Liver (tissue), 9 donors: ENCODE results near the gene PAOX. TPM values are rescaled to one million over a fixed set of nuclear protein-coding genes. Genes with fewer than 3 reads are reported as not detected.
A peak's percentile ranks its signal among the peaks of the same experiment; 100 is the strongest.

Experiments used
- DNase-seq: peaks from one replicate; pipeline ENCODE4 v3.0.0-alpha.2; 2017; ENCODE audit warnings: low spot score
- H3K27ac ChIP-seq, 2 donors: one replicate each; pipeline ENCODE4 v1.7.0; 2013; ENCODE audit warnings: inconsistent platforms in 2 of 2, low read length in 2 of 2, control low read depth in 1 of 2, low read depth in 1 of 2, mild to moderate bottlenecking in 1 of 2
- H3K27me3 ChIP-seq, 4 donors: one replicate each; pipeline versions ENCODE4 v1.6.1 to v1.7.0; 2013; ENCODE audit warnings: low read length in 3 of 4, inconsistent platforms in 1 of 4, mild to moderate bottlenecking in 1 of 4, moderate library complexity in 1 of 4; ENCODE audit not compliant: control insufficient read depth in 4 of 4, insufficient read depth in 4 of 4
- H3K36me3 ChIP-seq, 4 donors: one replicate each; pipeline versions ENCODE4 v1.6.1 to v1.7.0; 2013; ENCODE audit warnings: low read length in 3 of 4, mild to moderate bottlenecking in 3 of 4, low read depth in 1 of 4, moderate library complexity in 1 of 4; ENCODE audit not compliant: control insufficient read depth in 4 of 4, insufficient read depth in 3 of 4
- H3K4me1 ChIP-seq, 4 donors: one replicate each; pipeline versions ENCODE4 v1.6.1 to v1.7.0; 2013; ENCODE audit warnings: low read length in 3 of 4, mild to moderate bottlenecking in 3 of 4, moderate library complexity in 1 of 4; ENCODE audit not compliant: control insufficient read depth in 4 of 4, insufficient read depth in 4 of 4
- H3K4me3 ChIP-seq, 3 donors: one replicate each; pipeline versions ENCODE4 v1.6.1 to v1.7.0; 2013; ENCODE audit warnings: low read length in 3 of 3, control low read depth in 1 of 3, low read depth in 1 of 3, mild to moderate bottlenecking in 1 of 3
- H3K9ac ChIP-seq, 2 donors: one replicate each; pipeline ENCODE4 v1.7.0; 2013; ENCODE audit warnings: low read length in 2 of 2, mild to moderate bottlenecking in 2 of 2, moderate library complexity in 2 of 2, control low read depth in 1 of 2, low read depth in 1 of 2
- H3K9me3 ChIP-seq, 4 donors: one replicate each; pipeline versions ENCODE4 v1.6.1 to v1.7.0; 2013; ENCODE audit warnings: low read length in 3 of 4; ENCODE audit not compliant: control insufficient read depth in 4 of 4
- ATF3 ChIP-seq: IDR thresholded peaks from 2 replicates; pipeline ENCODE4 v1.6.1; 2016; ENCODE audit warnings: antibody characterized with exemption
- CTCF ChIP-seq: fragments of 150-350 bp; IDR thresholded peaks from 2 replicates; pipeline ENCODE4 v1.5.1; 2017; ENCODE audit warnings: improper control_type of control experiment, low read depth, low read length; ENCODE audit not compliant: missing input control
- EGR1 ChIP-seq, 2 donors: IDR thresholded peaks; 2 replicates each; pipeline ENCODE4 v1.6.1; 2016 to 2018; ENCODE audit warnings: antibody characterized with exemption in 2 of 2, low read depth in 2 of 2
- FOXA1 ChIP-seq: IDR thresholded peaks from 2 replicates; pipeline ENCODE4 v1.6.1; 2016; ENCODE audit warnings: antibody characterized with exemption
- FOXA2 ChIP-seq: IDR thresholded peaks from 2 replicates; pipeline ENCODE4 v1.6.1; 2016; ENCODE audit warnings: antibody characterized with exemption
- GABPA ChIP-seq, 2 donors: IDR thresholded peaks in 1 of 2; conservative IDR thresholded peaks in 1 of 2; 2 replicates each; pipeline ENCODE4 v1.6.1; 2016; ENCODE audit warnings: antibody characterized with exemption in 2 of 2, mild to moderate bottlenecking in 1 of 2, moderate library complexity in 1 of 2
- HNF4A ChIP-seq, 2 donors: conservative IDR thresholded peaks; 2 replicates each; pipeline ENCODE4 v1.6.1; 2016; ENCODE audit warnings: antibody characterized with exemption in 2 of 2, mild to moderate bottlenecking in 2 of 2
- HNF4G ChIP-seq: IDR thresholded peaks from 2 replicates; pipeline ENCODE4 v1.6.1; 2016; ENCODE audit warnings: antibody characterized with exemption
- JUND ChIP-seq, 2 donors: IDR thresholded peaks; 2 replicates each; pipeline ENCODE4 v1.6.1; 2016; ENCODE audit warnings: antibody characterized with exemption in 2 of 2
- NR2F2 ChIP-seq: IDR thresholded peaks from 2 replicates; pipeline ENCODE4 v1.6.1; 2016; ENCODE audit warnings: antibody characterized with exemption
- RAD21 ChIP-seq, 2 donors: IDR thresholded peaks; 2 replicates each; pipeline ENCODE4 v1.6.1; 2016; ENCODE audit warnings: antibody characterized with exemption in 2 of 2, mild to moderate bottlenecking in 2 of 2
- RXRA ChIP-seq, 2 donors: IDR thresholded peaks; 2 replicates each; pipeline ENCODE4 v1.6.1; 2017 to 2018; ENCODE audit warnings: antibody characterized with exemption in 2 of 2, mild to moderate bottlenecking in 1 of 2
- SP1 ChIP-seq: IDR thresholded peaks from 2 replicates; pipeline ENCODE4 v1.6.1; 2018; ENCODE audit warnings: antibody characterized with exemption, mild to moderate bottlenecking
- TAF1 ChIP-seq: conservative IDR thresholded peaks from 2 replicates; pipeline ENCODE4 v1.6.1; 2016; ENCODE audit warnings: antibody characterized with exemption, mild to moderate bottlenecking
- YY1 ChIP-seq: IDR thresholded peaks from 2 replicates; pipeline ENCODE4 v1.6.1; 2016; ENCODE audit warnings: antibody characterized with exemption, mild to moderate bottlenecking
- ZBTB33 ChIP-seq: IDR thresholded peaks from 2 replicates; pipeline ENCODE4 v1.6.1; 2016; ENCODE audit warnings: antibody characterized with exemption
- WGBS: extraction: QIAGEN DNeasy Blood & Tissue Kit; methylation state at CpG from one replicate; pipeline ENCODE4 v1.1.7; 2013; 5-methylcytosine and 5-hydroxymethylcytosine counted together
- polyA plus RNA-seq, 2 donors: library from polyadenylated mRNA; stranded (reverse) in 1 of 2; unstranded in 1 of 2; fragments of 200-250 nt in 1 of 2; fragments of >200 nt in 1 of 2; fragmentation: Nextera tagmentation in 1 of 2; extraction: Ambion mirVana in 1 of 2; gene quantifications; one replicate each; pipeline versions ENCODE4 v1.2.1 to v1.2.3, GENCODE V29; 2013 to 2015
- total RNA-seq, 2 donors: library from RNA; depleted of rRNA; stranded (reverse); fragments of >200 nt; gene quantifications; one replicate each; pipeline ENCODE4 v1.2.3, GENCODE V29; 2014
- TF ChIP-seq, protein P1 (sequence below): IDR thresholded peaks from 2 replicates; pipeline ENCODE4 v1.6.1; 2016; ENCODE audit warnings: antibody characterized with exemption
- TF ChIP-seq, protein P2 (sequence below): IDR thresholded peaks from 2 replicates; pipeline ENCODE4 v1.6.1; 2016; ENCODE audit warnings: antibody characterized with exemption, mild to moderate bottlenecking
- donor health status: healthy.
- donor health status: healthy.
- donor health status: healthy.
- donor health status: healthy.
- donor health status: healthy.

PAOX gene
- total and polyA plus RNA-seq, 4 donors = 4.8 to 17.8 (median 13.3) TPM

DNA sequence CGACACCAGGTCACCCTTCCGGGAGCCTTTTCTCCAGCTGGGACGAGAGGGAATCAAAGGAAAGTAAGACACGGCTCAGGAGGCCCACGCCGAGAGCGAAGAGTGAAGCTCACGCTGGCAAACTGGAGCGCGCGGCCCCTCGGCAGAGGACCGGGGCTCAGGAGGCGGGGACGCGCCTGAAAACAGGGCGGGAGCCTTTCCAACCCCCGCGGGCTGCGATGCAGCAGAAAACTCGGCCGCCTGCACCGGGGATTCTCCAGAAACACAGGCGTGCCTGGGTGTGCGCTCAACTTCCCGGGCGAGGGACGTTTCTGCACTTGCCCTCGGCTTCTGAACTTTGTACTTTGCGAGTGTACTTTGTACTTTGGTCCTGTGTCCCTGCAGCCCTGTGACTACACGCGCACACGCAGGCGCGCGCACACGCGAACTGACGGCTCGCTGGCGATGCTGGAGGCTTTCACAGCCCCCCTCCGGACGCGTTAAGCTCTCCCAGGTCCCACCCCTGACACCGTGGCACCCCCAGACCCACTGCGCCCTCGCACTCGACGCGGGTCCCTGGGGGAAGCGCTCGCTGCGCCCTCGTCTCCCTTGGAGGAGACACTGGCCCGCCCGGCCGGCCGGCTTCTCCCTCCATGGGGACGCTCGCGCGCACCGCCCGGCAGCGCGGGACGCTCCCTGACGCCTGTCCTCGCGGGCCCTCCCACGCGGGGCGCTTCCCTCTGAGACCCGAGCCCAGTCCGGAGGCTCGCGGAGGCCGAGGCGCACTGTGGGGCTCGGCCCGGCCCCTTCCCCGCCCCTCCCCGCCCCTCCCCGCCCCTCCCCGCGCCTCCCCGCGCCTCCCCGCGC, 588 bp upstream of the PAOX start:
- peak; percentile 73 for DNase-seq
- 3% methylated on average over 84 of the region's 90 CpGs for WGBS
- Histone ChIP-seq H3K4me1 (peaks cover 12 to 54% (median 30%) of the 10 kb centered on the region in 4 donors), H3K9me3 (no peaks in the 10 kb centered on the region), H3K9ac (peak overlapping the region; percentile 54 to 61), H3K36me3 (peaks cover 0 to 6% (median under 1%) of the 10 kb centered on the region in 4 donors), H3K4me3 (peak overlapping the region; percentile 58 to 70 (median 63)), H3K27me3 (no peaks in the 10 kb centered on the region), H3K27ac (peak overlapping the region; percentile 65 to 94)
- TF ChIP-seq YY1 (peak; percentile 57), CTCF (no peak), ATF3 (no peak), TAF1 (no peak), HNF4G (peak; percentile 100), RXRA (IDR thresholded peaks at IDR 0.05) (peak; percentile 80 to 84), GABPA (IDR thresholded peaks at IDR 0.05 in 1 of 2, conservative IDR thresholded peaks at IDR 0.05 in 1 of 2) (peak in 1 of 2 donors; percentile 33), RAD21 (IDR thresholded peaks at IDR 0.05) (peak in 1 of 2 donors; percentile 42), SP1 (peak; percentile 96), ZBTB33 (peak; percentile 83), HNF4A (conservative IDR thresholded peaks at IDR 0.05) (peak; percentile 100), NR2F2 (peak; percentile 66), FOXA1 (no peak), EGR1 (IDR thresholded peaks at IDR 0.05; ENCODE audit: low read depth in 2 of 2) (no peak), JUND (IDR thresholded peaks at IDR 0.05) (peak in 1 of 2 donors; percentile 9), FOXA2 (no peak)
- TF ChIP-seq, protein P1, sequence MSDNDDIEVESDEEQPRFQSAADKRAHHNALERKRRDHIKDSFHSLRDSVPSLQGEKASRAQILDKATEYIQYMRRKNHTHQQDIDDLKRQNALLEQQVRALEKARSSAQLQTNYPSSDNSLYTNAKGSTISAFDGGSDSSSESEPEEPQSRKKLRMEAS = peak; percentile 65
- TF ChIP-seq, protein P2, sequence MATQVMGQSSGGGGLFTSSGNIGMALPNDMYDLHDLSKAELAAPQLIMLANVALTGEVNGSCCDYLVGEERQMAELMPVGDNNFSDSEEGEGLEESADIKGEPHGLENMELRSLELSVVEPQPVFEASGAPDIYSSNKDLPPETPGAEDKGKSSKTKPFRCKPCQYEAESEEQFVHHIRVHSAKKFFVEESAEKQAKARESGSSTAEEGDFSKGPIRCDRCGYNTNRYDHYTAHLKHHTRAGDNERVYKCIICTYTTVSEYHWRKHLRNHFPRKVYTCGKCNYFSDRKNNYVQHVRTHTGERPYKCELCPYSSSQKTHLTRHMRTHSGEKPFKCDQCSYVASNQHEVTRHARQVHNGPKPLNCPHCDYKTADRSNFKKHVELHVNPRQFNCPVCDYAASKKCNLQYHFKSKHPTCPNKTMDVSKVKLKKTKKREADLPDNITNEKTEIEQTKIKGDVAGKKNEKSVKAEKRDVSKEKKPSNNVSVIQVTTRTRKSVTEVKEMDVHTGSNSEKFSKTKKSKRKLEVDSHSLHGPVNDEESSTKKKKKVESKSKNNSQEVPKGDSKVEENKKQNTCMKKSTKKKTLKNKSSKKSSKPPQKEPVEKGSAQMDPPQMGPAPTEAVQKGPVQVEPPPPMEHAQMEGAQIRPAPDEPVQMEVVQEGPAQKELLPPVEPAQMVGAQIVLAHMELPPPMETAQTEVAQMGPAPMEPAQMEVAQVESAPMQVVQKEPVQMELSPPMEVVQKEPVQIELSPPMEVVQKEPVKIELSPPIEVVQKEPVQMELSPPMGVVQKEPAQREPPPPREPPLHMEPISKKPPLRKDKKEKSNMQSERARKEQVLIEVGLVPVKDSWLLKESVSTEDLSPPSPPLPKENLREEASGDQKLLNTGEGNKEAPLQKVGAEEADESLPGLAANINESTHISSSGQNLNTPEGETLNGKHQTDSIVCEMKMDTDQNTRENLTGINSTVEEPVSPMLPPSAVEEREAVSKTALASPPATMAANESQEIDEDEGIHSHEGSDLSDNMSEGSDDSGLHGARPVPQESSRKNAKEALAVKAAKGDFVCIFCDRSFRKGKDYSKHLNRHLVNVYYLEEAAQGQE = peak; percentile 59
